ENCODE measurements around the gene D2HGDH. TPM values are rescaled to one million over a fixed set of nuclear protein-coding genes. Genes with fewer than 3 reads are reported as not detected.
A peak's percentile ranks its signal among the peaks of the same experiment; 100 is the strongest.

Gene D2HGDH
- total and polyA plus RNA-seq, 10 donors: 18.8 to 69.8 (median 38.0) TPM

- intact Hi-C loops (cut with DNase I; ENCODE audit: low total_unique reads): no loop called here
- Histone ChIP-seq H3K9me3 (no peaks in the 10 kb centered on the region), H3K4me1 (peaks cover 0 to 34% (median 11%) of the 10 kb centered on the region in 6 donors), H3K4me3 (no peak overlapping the region), H3K27me3 (replicated peaks in 1 of 7) (peaks cover 0 to 60% (median 12%) of the 10 kb centered on the region in 7 donors), H3K36me3 (no peaks in the 10 kb centered on the region), H3K27ac (no peak overlapping the region)
- TF ChIP-seq POLR2AphosphoS5 (IDR thresholded peaks at IDR 0.05) (no peak), POLR2A (IDR thresholded peaks at IDR 0.05) (no peak), CTCF (IDR thresholded peaks at IDR 0.05 in 8 of 11, conservative IDR thresholded peaks at IDR 0.05 in 3 of 11) (no peak)
- DNase-seq: peak; percentile 74
- WGBS, 5 donors: 61 to 83% (median 78%) methylated on average over 27 to 40 of the region's 40 CpGs
Observed at GRCh38 chr2:241774419-241775222, 40.2 kb downstream of the D2HGDH start.

GRCh38 chr2:241775223-241776177, 41.1 kb downstream of the D2HGDH start:
- 82 to 89% (median 88%) methylated on average over 12 to 34 of the region's 34 CpGs for WGBS, 5 donors
- TF ChIP-seq POLR2A (IDR thresholded peaks at IDR 0.05) (no peak), POLR2AphosphoS5 (IDR thresholded peaks at IDR 0.05) (no peak), CTCF (IDR thresholded peaks at IDR 0.05 in 8 of 11, conservative IDR thresholded peaks at IDR 0.05 in 3 of 11) (no peak)
- DNase-seq: peak; percentile 64
- Histone ChIP-seq H3K4me3 (no peak overlapping the region), H3K27me3 (replicated peaks in 1 of 7) (peaks cover 0 to 60% (median 12%) of the 10 kb centered on the region in 7 donors), H3K4me1 (peaks cover 0 to 30% (median 11%) of the 10 kb centered on the region in 6 donors), H3K36me3 (no peaks in the 10 kb centered on the region), H3K27ac (no peak overlapping the region), H3K9me3 (peaks cover 0 to 5% (median 3%) of the 10 kb centered on the region in 8 donors)
- intact Hi-C loops (cut with DNase I; ENCODE audit: low total_unique reads): no loop called here

- Histone ChIP-seq H3K27me3 (replicated peaks in 1 of 7) (peaks cover 0 to 58% (median 12%) of the 10 kb centered on the region in 7 donors), H3K4me3 (no peak within 1 kb of the TSS), H3K36me3 (no peaks in the 10 kb centered on the region), H3K27ac (no peak within 1 kb of the TSS), H3K4me1 (peaks cover 0 to 20% (median 8%) of the 10 kb centered on the region in 6 donors), H3K9me3 (peaks cover 6 to 16% (median 14%) of the 10 kb centered on the region in 8 donors)
- peak; percentile 71 for DNase-seq
- WGBS, 5 donors: 84 to 91% (median 85%) methylated on average over 25 to 27 of the region's 27 CpGs
- TF ChIP-seq CTCF (IDR thresholded peaks at IDR 0.05 in 8 of 11, conservative IDR thresholded peaks at IDR 0.05 in 3 of 11) (no peak), POLR2A (IDR thresholded peaks at IDR 0.05) (no peak), POLR2AphosphoS5 (IDR thresholded peaks at IDR 0.05) (no peak)
- intact Hi-C loops (cut with DNase I; ENCODE audit: low total_unique reads): no loop called here
Observed at GRCh38 chr2:241776336-241777169, 42.1 kb downstream of the D2HGDH start, which contains the start of gene GAL3ST2. TSS of gene GAL3ST2 (plus strand) at chr2:241776822. CDS start at chr2:241776956, 134 bp downstream.

All from spleen (tissue), 11 donors.